Cardiac septum (tissue), 1 donor: ENCODE measurements around the gene WBP2. TPM values are rescaled to one million over a fixed set of nuclear protein-coding genes. Genes with fewer than 3 reads are reported as not detected.
"Not testable (repeated sequence)": the region's sequence is repeated elsewhere in the genome, so short reads cannot be mapped to it uniquely, and the experiment has no call there.

Experiments
- DNase-seq: peaks from one replicate; pipeline ENCODE4 v3.0.0-alpha.2; 2020; ENCODE audit warnings: low spot score
- intact Hi-C: fragments of 100-400 bp; cut with DNase I; formaldehyde crosslinking; loops from one replicate; pipeline ENCODE4 v1.14.0; 2022
- total RNA-seq: library from RNA; stranded (reverse); fragmentation: NEBNext Ultra II Directional; extraction: Animal tissue kit (Norgen Biotek cat#: 25700); gene quantifications from one replicate; pipeline ENCODE4 v1.2.1, GENCODE V29; 2021
- donor health status: DM: no; HTN: no; CAD: no.

The WBP2 gene
- total RNA-seq, 1 donor from 2014 or later, result 129 TPM

DNA sequence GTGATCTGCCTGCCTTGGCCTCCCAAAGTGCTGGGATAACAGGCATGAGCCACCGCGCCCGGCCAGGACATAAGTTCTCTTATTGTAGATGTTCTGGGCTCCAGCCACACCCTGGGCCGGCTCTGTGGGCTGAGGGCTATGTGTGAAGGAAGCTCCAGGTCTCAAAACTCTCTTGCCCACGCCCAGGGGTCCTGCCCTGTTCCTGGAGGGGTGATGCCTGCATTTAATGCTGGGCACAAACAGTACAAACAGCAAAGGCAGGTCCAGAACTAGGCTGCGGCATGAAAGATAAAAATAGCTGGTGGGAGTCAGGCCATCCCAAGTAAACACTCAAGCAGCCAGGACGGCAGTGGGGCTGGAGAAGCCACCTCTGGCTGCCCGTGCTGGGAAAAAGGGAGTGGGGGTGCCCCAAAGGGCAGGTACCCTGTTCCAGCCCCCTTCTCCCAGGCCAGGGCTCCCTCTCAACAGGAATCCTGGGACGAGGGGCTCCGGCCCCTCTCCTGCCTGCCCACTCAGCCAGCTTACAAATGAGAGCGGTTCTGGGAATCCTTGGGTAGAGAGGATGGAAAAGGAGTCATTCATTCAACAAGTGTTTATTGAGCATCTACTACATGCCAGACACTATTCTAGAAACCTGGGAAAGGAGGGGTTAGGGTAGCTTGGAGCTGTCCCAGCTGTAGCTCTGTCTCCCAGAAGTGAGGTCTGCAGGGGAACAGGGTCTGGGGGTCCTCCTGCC lies 18.6 kb upstream of the WBP2 start:
- no peak for DNase-seq

DNA sequence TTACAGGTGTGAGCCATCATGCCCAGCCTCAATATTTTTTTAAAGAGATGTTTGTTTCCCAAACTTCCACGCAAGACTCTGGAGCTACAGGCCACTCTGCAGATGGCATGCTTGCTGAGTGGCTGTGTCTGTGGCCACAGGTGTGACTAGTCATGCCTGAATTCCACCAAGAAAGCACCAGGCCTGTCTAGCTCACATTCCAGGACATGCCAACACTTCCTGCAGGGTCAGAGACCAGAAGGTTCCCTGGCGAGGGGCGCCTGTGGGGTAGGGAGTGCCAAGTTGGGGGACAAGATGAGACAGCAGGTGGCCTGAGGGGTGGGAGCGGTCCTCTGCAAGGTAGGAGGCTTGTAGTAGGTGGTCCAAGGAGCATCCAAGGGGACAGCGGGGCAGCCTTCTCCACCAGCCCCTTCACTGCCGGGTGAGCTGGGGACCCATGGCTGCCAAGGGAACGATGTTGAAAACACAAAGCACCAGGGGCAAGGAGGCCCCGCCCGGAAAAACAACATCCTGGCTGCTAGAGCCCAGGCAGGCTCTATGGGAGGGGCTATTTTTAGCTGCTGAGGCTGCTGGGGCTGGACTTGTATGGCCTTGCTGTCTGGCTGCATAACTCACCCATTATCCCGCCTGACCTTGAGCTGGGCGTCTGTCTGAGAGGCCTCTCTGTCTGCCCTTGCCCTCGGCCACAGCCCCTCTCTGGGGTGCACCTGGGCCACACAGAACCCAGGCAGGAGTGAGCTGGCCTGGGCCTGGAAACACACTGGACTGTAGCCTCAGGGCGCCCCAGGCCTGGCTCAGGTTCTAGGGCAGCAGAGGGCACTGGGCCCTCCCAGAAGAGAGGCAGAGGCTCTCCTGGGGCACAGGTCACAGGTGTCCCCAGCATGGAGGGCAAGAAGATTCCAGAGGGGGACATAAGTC lies 17.6 kb upstream of the WBP2 start:
- peak; percentile 88 for DNase-seq
- intact Hi-C loops, result no loop called here

More for the DNA sequence above, 18.6 kb upstream of the WBP2 start:
- intact Hi-C loops, result no loop called here

DNA sequence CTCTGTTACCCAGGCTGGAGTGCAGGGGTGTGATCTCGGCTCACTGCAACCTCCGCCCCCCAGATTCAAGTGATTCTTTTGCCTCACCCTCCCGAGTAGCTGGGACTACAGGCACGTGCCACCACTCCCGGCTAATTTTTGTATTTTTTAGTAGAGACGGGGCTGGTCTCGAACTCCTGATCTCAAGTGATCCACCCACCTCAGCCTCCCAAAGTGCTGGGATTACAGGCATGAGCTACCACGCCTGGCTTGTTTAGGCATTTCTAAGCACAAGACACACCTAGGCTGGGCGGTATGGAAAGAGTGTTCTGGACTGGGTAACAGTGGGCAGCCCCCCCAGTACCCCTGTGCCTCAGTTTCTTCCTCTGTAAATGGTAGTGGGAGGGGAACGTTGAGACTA lies 15.1 kb upstream of the WBP2 start:
- DNase-seq, intact Hi-C loops: not testable (repeated sequence)

DNA sequence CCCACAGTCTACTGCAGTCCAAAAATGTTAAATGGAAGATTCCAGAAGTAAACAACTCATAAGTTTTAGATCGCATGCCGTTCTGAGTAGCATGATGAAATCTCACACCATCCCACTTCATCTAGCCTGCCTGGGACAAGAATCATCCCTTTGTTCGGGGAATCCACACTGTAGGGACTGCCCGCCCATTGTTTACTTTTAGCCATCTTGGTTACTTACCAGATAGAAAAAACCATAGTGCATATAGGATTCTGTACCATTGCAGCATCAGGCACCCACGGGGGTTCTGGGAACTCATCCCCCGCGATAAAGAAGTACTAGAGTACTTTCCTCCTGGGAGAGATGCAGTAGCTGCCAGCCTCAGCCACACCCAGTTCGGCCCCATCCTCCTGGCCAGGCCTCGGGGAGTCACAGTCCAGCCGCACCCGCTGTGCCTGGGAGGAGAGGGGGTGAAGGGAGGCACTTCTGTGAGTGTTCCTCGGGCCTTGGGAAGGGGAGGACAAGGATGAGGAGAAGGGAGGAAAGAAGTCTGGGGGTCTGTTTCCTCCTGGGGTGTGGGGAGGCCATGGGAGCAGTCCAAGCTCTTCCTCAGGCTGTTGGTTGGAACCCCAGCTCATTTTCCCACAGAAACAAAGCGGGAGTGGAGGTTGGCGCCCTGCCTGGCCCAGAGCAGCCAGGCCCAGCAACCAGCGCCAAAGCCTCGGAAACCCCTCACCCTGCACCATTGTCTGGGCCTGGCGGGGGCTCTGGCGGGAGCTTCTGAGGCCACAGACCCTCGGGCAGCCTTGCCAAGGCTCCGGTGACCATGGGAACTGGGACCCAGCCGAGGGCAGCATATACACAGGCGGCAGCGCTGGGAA lies 14.4 kb upstream of the WBP2 start:
- no peak for DNase-seq
- intact Hi-C loops, result no loop called here

DNA sequence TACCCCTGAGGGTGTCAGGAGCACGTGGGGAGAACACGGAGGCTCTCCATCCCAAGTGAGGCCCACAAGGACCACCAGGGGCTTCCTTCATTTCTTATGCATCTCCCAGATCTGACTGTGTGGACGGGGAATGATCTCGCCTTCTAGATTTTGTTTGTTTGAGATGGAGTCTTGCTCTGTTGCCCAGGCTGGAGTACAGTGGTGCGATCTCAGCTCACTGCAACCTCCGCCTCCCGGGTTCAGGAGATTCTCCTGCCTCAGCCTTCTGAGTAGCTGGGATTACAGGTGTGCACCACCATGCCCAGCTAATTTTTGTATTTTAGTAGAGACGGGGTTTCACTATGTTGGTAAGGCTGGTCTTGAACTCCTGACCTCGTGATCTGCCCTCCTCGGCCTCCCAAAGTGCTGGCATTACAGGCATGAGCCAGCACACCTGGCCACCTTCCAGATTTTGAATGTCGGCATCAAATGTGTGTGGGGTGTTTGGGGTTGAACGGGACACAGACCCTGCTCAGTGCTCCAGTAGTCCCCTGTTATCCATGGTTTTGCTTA lies 13.7 kb upstream of the WBP2 start:
- DNase-seq, intact Hi-C loops: not testable (repeated sequence)

DNA sequence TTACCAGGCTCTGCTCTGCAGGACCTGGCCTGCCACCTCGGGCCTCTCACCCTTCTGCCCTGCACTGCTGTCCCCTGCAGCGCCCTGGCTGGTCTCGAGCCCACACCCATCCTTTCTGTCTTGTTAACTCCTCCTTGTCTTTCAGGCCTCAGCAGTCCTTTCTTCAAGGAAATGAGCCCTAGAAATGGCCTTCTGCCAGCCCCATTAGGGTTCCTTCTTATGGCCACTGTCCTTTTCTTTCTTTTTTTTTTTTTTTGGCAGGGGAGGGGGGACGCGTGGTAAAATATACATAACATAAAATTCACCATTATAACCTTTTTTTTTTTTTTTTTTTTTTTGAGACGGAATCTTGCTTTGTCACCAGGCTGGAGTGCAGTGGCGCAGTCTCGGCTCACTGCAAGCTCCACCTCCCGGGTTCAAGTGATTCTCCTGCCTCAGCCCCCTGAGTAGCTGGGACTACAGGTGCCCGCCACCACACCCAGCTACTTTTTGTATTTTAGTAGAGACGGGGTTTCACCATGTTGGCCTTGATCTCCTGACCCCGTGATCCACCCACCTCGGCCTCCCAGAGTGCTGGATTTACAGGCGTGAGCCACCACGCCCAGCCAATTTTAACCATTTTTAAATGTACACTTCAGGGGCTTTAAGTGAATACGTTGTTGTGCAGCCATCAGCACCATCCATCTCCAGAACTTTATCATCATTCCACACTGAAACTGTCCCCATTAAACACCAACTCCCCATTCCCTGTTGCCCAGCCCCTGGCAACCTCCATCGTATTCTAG lies 10.5 kb upstream of the WBP2 start:
- DNase-seq, intact Hi-C loops: not testable (repeated sequence)

DNA sequence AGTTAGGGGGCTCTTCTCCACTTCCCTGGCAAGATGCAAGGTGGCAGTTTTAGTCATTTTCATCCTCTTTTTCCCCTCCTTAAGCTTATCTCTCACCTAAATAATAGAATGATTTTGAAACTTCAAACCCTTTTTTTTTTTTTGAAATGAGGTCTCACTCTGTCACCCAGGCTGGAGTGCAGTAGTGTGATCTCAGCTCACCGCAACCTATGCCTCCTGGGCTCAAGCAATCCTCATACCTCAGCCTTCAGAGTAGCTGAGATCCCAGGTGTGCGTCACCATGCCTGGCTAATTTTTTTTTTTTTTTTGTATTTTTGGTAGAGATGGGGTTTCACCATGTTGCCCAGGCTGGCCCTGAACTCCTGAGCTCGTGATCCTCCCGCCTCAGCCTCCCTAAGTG lies 9.8 kb upstream of the WBP2 start:
- intact Hi-C loops, DNase-seq: not testable (repeated sequence)

DNA sequence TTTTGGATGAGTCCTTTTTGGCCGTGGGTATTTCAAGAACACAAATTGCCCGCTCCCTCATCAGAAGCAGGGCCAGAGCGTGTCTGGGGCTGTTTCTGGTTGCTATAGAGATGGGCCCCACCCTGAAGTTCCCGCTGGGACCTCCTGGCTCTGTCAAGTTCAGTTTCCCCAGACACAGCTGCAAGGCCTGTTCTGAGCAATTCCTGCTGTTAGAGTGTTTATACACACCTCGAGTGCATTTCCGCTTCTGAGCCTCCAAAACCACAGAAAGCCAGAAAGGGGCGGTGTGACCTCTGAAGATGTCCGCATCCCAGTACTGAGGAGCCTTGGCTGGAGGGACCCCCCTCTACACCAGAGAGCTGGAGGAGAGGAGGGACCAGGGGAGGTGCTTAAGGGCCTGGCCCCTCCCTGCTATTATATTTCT lies 9.3 kb upstream of the WBP2 start:
- intact Hi-C loops, result no loop called here
- DNase-seq, result no peak

DNA sequence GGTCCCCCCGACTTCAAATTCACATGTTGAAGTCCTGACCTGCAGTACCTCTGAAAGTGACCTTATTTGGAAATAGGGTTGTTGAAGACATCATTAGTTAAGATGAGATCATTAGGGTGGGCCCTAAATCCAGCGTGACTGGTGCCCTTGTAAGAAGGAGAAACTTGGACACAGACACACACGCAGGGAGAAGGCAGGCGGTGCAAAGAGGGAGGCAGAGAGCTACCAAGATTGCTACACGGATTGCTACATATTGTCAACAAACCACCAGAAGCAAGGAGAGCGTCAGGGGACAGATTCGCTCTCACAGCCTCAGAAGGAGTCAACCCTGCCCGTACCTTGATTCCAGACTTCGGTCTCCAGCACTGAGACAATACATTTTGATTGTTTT lies 6.8 kb upstream of the WBP2 start:
- DNase-seq, result no peak
- intact Hi-C loops, result no loop called here

DNA sequence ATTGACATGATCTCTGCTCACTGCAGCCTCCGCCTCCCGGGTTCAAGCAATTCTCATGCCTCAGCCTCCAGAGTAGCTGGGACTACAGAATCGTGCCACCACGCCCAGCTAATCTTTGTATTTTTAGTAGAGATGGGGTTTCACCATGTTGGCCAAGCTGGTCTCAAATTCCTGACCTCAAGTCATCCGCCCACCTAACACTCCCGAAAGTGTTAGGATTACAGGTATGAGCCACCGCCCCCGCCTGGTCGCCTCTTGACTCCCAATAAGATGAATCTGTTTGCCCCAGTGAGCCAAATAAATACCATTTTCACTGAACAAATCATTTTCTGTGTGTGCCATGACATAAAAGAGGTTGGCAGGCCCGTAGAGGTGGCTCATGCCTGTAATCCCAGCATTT lies 4.2 kb upstream of the WBP2 start:
- DNase-seq, intact Hi-C loops: not testable (repeated sequence)

DNA sequence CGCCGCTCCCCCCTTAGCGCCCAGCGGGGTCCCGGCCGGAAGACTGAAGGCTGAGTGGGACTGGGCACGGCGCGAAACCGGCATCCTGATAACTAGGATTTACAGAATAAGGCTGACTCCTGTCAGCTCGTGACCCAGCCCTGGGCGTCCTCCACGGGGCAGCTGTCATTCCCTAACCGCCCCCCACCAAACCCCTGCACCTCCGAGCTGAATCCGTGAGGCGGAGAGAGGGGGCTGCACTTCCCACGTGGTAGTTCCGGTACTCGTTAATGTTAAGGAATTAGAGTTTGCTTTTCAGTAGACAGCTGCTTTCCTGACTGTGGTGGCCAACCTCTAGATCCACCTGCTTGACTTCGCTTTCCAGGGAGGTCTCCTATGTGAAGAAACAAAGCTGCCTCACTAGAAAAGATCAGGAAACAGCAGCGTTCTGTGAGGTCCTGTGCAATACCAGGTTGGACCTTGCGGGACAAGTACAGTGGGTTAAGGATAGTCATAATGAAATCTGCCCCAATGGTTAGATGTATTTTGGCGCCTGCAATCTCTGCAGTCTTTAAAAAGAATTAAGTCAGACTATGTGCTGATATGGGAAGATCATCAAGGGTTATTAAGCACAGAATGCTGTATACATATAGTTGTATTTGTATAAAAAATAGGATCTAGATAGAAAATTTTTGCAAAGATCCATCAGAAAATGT lies 1.1 kb upstream of the WBP2 start:
- intact Hi-C loops, result loop anchor here (2.0 kb wide), 1 partner anchor 41 kb away; the partner anchor contains the start of gene TRIM65
- no peak for DNase-seq

DNA sequence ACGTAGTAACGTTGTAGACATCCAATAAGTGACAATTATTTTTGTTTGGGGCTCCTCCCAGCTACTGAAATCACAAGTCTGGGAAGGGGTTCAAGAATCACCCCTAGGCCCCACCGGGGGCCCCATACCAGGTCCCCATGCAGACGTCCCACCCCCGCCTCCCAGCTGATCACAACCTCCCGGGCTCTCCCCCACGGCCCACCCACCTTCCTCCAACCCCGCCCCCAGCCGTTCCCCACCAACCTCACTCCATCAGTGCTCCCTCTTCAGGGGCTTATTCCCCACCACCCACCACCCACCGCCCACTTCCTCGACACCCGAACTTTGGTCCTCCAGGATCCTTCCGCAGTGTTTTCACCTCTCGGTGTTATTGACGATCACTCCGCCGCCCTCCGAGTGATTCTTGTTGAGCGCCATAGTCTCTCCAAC lies 240 bp downstream of the WBP2 start:
- no peak for DNase-seq
- intact Hi-C loops, result loop anchor here (1.0 to 2.0 kb wide), 2 partner anchors 22 to 70 kb away; partner anchors contain the start of gene UNK

DNA sequence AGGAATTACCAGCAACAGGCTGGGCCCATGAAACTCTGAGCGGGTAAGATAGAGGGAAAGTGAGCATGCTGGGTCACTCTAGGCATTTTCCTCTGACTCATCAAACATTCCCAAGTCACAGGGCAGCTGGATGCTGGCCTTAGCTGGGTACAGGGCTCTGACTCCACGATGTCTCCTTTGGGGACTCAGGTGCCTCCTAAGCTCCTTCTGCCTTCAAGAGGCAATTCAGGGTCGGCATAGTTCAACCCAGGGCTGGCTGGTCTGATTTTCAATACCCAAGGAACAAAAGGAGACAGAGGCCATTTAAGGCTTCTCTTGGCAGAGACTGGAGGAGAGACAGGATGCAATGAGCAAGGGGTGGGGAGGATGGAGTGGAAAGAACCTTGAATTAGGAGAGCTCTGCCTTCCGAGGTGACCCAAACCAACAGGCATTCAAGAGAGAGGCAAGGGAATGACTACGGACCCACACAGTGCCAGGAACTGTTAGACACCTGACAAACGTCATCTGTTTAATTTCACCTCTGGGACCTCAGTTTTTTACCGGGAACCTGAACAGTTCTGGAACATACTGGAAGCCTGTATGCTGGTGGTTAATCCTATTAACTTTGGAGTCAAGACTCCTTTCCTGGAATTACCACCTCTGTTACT lies 910 bp downstream of the WBP2 start:
- intact Hi-C loops, result loop anchor here (2.0 kb wide), 1 partner anchor 69 kb away; the partner anchor contains the start of gene UNK
- DNase-seq, result no peak

DNA sequence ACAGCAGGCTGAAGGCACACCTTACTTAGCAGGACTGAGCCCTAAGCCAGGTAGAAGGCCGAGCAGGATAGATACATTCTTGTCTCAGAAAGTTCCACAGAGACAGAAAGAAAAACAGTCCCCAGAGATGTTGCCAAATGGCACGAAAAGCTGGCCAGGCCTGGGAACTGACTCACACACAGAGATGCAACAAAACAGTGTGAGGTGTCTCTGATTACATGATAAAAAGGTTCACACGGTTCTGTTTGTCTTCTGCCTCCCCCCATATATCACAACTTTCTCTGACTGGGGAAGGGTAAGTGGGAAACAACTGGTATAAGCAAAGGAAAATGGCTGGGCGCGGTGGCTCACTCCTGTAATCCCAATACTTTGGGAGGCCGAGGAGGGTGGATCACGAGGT lies 1.7 kb downstream of the WBP2 start:
- no peak for DNase-seq
- intact Hi-C loops, result no loop called here

DNA sequence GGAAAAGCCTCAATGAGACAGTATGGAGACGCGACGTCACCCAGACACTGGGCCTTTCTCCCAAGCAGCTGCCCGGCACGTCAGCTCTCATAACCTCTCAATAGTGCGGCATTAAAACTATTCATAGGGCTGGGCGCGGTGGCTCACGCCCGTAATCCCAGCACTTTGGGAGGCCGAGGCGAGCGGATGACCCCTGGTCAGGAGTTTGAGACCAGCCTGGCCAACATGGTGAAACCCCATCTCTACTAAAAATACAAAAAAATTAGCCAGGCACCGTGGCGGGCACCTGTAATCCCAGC lies 3.5 kb downstream of the WBP2 start:
- DNase-seq, intact Hi-C loops: not testable (repeated sequence)

DNA sequence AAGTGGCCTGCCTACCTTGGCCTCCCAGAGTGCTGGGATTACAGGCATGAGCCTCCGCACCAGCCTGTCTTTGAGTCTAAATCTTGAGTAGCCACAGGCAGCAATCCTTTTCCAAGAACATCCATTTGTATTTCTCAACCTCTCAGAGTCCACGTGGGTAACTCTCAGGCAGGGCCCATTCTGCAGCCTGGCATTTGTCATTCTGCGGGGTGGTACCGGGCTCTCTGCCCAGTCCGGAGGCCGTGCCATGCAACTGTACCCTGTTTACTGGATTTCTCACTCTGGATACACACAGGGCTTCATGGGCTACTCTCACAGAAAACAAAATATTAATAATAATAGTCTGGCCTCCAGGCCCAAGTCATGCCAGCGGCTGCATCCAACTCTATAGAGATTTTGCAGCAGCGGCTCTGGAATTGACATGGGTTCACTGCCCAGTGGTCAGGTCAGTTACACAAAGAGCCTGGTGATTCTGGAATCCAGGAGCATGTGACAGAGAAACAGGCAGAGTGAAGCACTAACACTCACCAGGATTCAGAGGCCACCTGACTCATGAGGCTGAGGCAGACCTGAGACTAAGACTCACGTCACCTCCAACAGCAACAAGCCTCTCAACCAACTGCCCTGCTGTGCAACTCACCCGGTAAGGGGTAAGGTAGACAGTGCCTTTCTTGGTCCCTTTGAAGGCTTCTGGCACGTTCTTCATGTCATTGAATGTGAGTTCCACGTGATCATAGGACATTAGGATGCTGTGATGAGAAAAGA lies 4.0 kb downstream of the WBP2 start:
- intact Hi-C loops, result no loop called here
- no peak for DNase-seq

DNA sequence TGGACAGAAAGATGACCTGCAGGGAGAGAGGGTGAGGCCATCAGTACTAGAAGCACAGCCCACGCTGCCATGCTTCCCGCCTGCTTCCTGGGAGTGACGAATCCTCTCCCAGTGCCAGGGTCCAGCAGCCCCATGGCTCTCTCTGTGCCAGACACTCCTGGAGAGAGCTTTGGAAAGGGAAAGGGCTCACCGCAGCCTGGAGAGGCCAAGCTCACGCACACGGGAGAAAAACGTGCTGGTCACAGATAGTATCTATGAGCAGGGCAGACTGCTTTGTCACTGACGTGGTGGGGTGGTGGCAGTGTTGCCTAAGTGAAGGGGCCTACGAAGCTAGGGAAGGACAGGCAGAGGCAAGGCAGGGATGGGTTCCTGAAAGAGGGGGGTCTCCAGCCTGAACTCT lies 5.4 kb downstream of the WBP2 start:
- no peak for DNase-seq
- intact Hi-C loops, result loop anchor here (2.0 kb wide), 1 partner anchor 41 kb away; no protein-coding TSS in a partner anchor
